GM19328 (cell line): ENCODE data around the gene C1orf159.
"Not testable (repeated sequence)": the region's sequence is repeated elsewhere in the genome, so short reads cannot be mapped to it uniquely, and the experiment has no call there.

ENCODE experiments used
- ATAC-seq: cut with Tn5 transposase; IDR thresholded peaks from one replicate; pipeline ENCODE4 v1.9.1; 2021; ENCODE audit warnings: mild to moderate bottlenecking, moderate library complexity; ENCODE audit not compliant: unreplicated experiment

Gene C1orf159

GRCh38 chr1:1150100-1150499, 34.2 kb upstream of the C1orf159 start:
- ATAC-seq = no peak

DNA sequence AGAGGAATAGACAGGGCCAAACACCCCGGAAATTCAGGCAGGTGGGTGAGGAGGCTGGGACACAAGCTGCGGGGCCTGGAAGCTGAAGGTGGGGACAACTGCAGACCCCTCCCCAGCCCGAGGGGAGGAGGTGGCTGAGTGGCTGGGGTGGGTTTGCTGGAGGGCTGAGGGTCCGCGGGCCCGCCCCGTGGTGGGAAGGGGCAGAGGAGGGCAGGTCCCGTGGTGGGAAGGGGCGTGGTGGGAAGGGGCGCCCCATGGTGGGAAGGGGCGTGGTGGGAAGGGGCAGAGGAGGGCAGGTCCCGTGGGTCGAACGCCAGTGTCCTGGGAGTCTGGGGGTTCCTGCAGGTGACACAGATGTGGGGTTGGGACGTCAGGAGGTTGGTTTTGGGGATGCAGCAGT, 33.5 kb upstream of the C1orf159 start:
- ATAC-seq = no peak

GRCh38 chr1:1148569-1148968, 32.7 kb upstream of the C1orf159 start:
- ATAC-seq = no peak

DNA sequence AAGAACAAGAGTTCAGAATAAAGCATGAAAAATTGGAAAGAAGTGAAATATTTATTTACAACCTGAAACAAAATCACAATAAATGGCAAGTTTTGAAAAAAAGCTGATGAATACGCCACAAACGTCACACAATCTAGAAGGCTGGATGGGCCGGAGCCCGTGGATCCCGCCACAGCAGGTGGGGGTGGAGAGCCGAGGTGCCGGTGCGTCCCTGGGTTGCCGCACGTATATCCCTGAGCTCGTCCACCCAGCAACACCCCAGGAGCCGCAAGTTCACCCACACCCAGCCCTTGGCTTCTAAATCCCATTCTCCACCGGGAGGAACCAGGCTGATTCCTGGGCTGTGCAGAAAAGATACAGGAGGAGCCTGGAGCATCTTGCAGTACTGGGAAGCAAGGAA, 32.2 kb upstream of the C1orf159 start:
- no peak for ATAC-seq

- ATAC-seq = no peak
Measured at GRCh38 chr1:1146596-1146995, 30.7 kb upstream of the C1orf159 start.

DNA sequence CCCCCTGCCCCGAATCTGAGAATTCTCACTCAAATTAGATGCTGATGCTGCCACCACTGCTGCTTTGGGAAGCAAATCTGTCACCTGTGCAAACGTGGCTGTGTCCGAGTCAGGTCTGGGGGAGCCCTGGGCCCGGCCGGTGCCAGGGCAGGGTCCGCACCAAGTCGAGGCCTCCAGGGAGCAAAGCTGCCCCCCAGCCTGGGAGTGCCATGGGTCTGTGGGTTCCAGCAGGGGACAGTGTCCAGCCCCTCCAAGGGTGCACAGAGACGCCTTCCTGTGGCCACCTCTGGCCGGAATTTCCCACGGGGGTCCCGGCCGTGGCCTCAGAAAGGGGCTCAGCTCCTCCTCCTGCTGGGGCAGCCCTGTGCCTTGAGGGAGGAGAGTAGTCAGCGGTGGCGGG, 30.1 kb upstream of the C1orf159 start:
- no peak for ATAC-seq

- ATAC-seq = no peak
Measured at GRCh38 chr1:1145547-1145914, 29.6 kb upstream of the C1orf159 start.

DNA sequence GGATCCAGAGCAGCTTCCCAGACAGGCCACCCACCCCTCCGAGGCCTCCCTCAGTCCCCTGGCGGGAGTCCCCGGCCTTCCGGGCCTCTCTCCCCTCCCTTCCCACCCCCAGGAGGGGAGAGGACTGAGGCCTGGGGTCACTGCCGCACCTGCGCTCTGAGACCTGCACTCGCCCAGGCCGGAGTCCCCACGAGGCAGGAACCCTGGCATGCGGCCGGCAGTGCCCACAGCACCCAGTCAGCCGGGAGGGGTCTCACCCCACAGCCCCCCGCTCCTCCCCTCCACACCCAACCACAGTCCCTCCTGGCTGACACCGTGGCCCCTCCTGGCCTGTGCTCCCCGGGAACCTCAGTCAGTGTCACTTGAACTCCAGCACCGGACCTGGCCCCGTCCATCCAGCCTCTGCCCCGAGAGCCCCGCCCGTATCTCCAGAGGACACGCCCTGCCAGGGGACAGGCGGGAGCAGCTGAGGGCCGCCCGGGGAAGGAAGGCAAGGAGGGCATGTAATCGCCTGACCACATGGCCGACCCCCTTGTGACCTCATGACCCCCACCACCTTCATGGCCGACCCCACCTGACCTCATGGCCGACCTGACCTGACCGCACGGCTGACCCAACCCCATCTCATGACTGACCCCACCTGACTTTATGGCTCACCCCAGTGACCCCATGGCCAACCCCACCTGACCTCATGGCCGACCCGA, 29.1 kb upstream of the C1orf159 start:
- ATAC-seq = no peak

DNA sequence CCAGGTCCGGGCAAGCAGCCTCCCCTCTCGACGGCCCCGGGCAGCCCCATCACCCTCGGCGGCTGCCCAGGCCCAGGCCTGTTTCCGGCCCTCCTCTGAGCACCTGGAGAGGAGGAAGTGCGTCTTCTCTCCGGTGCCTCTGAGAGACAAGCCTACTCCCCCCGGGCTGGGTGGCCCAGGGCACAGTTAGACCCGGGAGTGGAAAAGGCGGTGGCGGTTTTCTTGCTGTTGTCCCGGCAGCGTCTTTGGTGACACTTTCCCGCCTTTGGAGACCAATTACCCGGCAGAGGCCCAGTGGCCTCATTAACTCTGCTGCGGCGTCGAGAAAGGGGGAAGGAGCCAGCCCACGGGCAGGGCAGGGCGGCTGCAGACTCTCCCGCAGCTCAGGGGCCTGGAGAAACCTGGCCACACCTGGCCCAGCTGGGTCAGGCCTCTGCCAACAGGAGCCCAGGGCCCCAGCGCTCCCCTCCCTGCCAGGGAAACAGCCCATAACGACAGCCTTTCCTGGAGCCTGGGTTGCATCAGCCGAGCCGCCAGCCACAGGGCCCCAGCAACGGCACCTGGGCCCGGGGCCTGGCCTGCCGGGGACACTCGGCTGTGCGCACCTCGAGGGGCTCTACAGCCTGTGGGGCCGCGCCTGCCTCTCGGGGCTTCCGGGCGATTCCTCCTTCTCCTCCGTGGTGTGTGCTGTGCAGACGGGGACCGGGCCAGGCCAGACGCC, 28.4 kb upstream of the C1orf159 start:
- no peak for ATAC-seq

DNA sequence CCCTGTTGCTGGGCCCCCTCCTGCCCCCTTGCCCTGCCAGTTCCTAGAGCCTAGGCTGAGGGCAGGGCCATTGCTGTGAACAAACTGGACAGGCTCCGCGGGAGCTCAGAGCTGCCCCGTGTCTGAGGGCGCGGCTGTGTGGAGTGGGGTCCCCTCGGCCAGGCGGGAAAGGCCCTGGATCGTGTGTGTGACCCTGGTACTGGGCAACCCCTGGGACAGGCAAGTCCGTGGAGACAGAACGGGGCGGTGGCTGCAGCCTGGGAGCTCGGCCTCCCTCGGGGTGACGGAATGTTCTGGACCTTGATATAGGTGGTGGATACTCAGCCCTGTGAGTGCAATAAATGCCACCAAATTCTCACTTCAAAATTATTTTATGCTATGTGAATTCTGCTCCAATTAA, 27.7 kb upstream of the C1orf159 start:
- ATAC-seq = no peak

- no peak for ATAC-seq
Measured at GRCh38 chr1:1142844-1143243, 27.0 kb upstream of the C1orf159 start.

DNA sequence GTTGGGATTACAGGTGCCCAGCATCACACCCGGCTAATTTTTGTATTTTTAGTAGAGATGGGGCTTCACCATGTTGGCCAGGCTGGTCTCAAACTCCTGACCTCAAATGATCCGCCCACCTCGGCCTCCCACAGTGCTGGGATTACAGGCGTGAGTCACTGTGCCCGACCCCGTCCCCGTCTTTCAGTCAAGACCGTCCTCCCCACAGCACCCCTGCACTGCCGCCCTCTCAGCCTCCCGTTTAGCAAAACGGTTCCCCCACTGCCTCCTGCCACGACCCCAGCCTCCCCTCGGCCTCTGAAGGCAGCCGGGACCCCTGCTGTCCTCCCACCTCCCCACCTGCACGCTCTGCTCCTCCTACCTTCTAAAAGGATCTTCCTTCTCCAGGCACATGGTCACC, 26.5 kb upstream of the C1orf159 start:
- not testable (repeated sequence) for ATAC-seq

DNA sequence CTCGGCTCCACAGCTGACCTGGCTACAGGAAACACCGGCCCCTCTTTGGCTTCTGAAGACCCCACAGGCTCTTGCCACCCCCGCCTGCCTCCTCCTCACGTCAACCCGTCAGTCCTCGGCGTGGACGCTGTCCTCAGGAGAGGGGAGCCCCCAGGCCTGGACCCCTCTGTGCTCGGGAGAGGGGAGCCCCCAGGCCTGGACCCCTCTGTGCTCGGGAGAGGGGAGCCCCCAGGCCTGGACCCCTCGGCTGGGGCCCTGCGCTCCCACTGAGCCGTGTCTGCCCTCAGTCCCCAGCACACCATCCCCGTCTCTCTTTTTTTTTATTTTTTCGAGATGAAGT, 26.0 kb upstream of the C1orf159 start:
- no peak for ATAC-seq

- ATAC-seq = no peak
Measured at GRCh38 chr1:1141244-1141910, 25.5 kb upstream of the C1orf159 start.

DNA sequence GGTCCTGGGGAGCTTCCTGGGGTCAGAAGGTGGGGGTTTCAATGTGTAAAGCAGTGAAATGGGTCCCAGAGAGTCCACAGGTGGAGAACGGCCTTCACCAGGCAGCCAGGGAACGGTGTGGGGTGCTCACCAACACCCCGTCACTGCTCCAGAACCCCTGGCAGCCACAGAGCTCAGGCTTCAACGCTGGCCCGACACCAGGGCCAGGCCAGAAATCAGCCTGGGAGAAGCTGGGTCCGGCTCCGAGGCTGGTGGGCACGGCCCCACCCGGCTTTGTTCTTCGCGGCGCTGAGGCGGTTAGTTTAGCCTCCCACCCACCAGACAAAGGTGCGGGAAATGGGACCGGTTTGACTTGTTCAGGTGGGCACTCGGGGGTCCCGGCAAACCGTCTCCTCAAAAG, 24.8 kb upstream of the C1orf159 start:
- ATAC-seq = no peak

DNA sequence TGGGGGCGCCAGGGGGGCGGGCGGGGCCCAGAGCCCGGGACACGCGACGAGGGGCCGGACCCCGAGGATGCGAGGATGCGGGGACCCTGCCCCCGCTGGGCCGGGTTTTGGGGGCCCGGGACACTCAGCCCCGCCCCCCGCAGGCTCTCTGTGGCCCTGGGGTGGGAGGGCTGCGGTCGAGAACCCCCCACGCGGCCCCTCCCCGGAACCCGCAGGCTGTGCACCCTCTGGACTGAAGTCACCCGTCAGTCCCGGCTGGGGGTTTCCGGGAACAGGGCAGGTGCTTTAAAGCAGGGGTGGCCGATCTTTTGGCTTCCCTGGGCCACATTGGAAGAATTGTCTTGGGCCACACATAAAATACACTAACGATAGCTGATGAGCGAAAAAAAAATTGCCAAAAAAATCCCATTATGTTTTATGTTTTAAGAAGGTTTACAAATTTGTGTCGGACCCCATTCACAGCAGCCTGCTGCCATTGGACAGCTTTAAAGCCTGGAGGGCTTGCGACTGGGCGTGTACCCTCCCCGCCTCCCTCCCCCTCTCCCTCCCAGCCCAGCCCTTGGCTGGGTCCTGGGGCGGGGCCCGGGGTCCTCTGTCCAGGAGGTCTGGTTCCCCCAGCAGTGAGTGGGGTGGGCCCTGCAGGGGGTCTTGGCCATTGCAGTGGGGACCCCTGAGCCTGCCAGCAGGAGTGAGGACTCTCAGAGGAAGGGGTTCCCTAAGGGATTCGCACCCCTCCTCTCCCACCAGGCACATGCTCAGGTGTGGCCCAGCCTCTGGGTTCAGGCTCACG, 21.6 kb upstream of the C1orf159 start:
- no peak for ATAC-seq

GRCh38 chr1:1136547-1137230, 20.8 kb upstream of the C1orf159 start:
- ATAC-seq = no peak

DNA sequence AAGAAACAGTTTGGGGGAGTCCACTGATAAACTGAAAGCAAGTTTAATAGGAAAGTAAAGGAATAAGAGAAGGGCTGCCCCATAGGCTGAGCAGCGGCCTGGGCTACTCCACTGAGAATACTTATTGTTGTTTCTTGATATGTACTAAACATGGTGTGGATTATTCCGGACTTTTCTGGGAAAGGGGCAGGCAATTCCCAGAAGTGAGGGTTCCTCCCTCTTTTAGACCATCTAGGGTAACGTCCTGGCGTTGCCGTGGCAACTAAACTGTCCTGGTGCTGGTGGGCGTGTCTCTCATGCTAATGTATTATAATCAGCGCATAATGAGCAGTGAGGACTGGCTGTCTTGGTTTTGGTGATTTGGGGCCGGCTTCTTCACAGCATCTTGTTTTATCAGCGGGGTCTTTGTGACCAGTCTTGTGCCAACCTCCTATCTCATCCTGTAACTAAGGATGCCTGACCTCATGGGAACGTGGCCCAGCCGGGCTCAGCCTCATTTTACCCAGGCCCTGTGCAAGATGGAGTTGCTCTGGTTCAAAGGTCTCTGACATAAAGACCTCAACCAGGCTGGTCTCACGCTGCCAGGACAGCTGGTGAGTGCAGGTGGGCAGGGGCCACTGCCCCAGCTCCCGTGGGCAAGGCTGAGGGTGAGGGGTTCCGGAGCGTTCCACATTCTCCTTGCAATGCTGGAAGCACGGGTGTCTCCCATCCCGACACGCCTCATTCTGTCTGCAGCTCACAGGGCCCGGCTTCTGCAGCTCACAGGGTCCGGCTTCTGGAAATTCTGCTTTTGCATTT, 19.6 kb upstream of the C1orf159 start:
- no peak for ATAC-seq

DNA sequence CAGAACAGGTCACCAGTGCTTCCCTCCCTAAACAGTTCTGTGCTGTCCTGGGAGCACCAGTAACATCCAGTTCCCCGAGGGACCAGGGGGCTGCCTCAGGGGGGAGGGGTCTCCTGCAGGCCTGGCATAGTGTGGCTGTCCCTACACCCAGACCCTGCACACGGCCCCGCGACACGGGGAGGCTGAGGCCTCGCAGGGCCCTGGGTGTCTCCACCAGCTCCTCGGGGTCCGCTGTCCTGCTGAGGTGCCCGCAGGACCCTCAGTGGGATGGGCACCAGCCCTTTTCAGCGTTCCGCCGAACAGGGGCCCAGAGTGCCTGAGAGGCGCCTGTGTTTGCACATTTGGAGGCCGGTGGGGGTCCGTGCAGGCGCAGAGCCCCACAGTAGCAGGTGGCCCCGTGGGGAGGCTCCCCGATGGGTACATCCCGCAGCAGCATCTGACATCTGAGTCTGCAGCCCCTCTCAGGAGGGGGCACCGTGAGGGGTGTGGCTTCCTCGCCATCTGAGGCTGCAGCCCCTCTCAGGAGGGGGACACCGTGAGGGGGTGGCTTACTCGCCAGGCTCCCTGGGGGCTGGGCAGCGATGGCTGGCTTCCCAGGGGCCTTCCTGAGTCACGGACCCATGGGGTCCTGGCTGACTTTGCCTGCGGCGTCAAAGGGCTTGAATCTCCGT, 18.5 kb upstream of the C1orf159 start:
- ATAC-seq = no peak
